ENCODE results near the gene LAYN. TPM values are rescaled to one million over a fixed set of nuclear protein-coding genes. Genes with fewer than 3 reads are reported as not detected.
A peak's percentile ranks its signal among the peaks of the same experiment; 100 is the strongest.

LAYN gene
- total and polyA plus RNA-seq, 2 of the 4 experiments (the other 2 are of a cell fraction): 92.5 to 118 TPM

DNA sequence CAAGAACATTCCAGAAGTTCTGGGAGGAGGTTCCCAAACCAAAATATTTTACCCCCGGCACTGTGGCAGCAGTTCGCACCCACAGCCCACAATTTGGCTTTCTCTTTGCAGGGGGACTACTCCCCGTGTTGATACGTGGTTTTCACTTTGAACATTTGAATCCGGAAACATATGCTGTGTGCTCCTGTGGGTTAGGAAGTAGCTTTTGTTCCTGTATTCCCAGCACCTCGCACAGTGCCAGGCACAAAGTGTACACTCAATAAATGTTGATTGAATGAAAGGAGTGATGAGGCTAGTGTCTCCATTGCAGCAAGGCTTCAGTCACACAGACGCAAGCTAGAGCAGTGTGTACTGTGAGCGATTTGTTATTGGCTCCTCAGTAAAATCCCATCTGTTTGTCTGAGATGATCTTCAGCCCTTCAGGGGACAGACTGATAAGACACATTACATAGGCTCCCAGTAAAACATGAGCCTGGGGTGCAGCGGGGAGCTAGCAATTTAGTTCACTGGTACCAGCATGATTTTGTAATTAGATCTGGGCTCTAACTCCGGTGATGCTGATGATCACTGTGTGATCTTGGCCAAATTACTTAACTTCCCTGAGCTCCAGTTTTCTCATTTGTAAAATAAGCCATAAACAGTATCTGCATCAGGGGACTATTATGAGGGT lies 2.2 kb downstream of the LAYN start:
- in situ Hi-C loops (cut with MboI; ENCODE audit: low sequenced_read_pairs) (no loop called here), dilution Hi-C loops (cut with HindIII; ENCODE audit: low sequenced_read_pairs, unreplicated experiment) (no loop called here), intact Hi-C loops (cut with micrococcal nuclease) (no loop called here)
- no peak overlapping the region for H4K91ac ChIP-seq (ENCODE audit: insufficient read depth, low read depth, low read length)
- H3K79me1 ChIP-seq (ENCODE audit: low read depth in 1 of 2, low read length in 2 of 2): peaks cover 40 to 85% of the 10 kb centered on the region in 2 experiments
- BruUV-seq (replicated peaks): TSS peak; percentile 19
- no peak overlapping the region for H2AK9ac ChIP-seq (replicated peaks; ENCODE audit: low read depth, low read length, poor library complexity)
- H3K9me3 ChIP-seq (ENCODE audit: control insufficient read depth, insufficient read depth, low read length): no peaks in the 10 kb centered on the region; the same call in 1 of the 2 replicates
- H3K4me1 ChIP-seq (ENCODE audit: control insufficient read depth, insufficient read depth, low read length): peaks cover 17% of the 10 kb centered on the region
- no peak overlapping the region for H3K56ac ChIP-seq (ENCODE audit: extremely low read depth, insufficient read depth, low read length)
- 0 out of 2 replicates have a peak overlapping the region, but pooled peaks have one; percentile 37 for H3K9ac ChIP-seq (ENCODE audit: low read depth, low read length)
- no peak for TF ChIP-seq ELK1 (IDR thresholded peaks at IDR 0.05; ENCODE audit: borderline replicate concordance, low read depth, low read length)
- TF ChIP-seq FOS (IDR thresholded peaks at IDR 0.05; ENCODE audit: low read depth, low read length): no peak
- no peak for TF ChIP-seq CTCF (conservative IDR thresholded peaks at IDR 0.05; ENCODE audit: low read depth, low read length)
- no peak for TF ChIP-seq USF2 (IDR thresholded peaks at IDR 0.05; ENCODE audit: low read depth, low read length)
- TF ChIP-seq MAFK (IDR thresholded peaks at IDR 0.05; ENCODE audit: low read depth, low read length): no peak
- TF ChIP-seq CHD1 (IDR thresholded peaks at IDR 0.05; ENCODE audit: low read depth, low read length): no peak
- no peak for TF ChIP-seq RCOR1 (IDR thresholded peaks at IDR 0.05; ENCODE audit: insufficient replicate concordance, low read length)
- TF ChIP-seq BHLHE40 (IDR thresholded peaks at IDR 0.05; ENCODE audit: low read depth, low read length): no peak
- no peak for TF ChIP-seq MAZ (IDR thresholded peaks at IDR 0.05; ENCODE audit: borderline replicate concordance, low read depth, low read length)
- 0 out of 2 replicates have a peak overlapping the region, but pooled peaks have one; percentile 2 for H2BK120ac ChIP-seq (ENCODE audit: low read depth, low read length)
- peak overlapping the region; percentile 72; the same call in 1 of the 2 replicates for H3K4me2 ChIP-seq (ENCODE audit: low read depth, low read length)
- H3K14ac ChIP-seq (replicated peaks; ENCODE audit: low read depth, low read length): no peak overlapping the region
- WGBS, 2 experiments (ENCODE audit: extremely low coverage in 2 of 2, insufficient read length in 1 of 2): no CpG with 5 or more reads among the region's 10 CpGs
- POLR2A ChIA-PET (ENCODE audit: unreplicated experiment): no interaction called here
- DNase-seq (no peak), ATAC-seq (ENCODE audit: low read depth) (no peak)
- peaks cover 18% of the 10 kb centered on the region for H4K20me1 ChIP-seq (ENCODE audit: insufficient read depth, low read length)
- no peak overlapping the region for H4K5ac ChIP-seq (ENCODE audit: low read depth, low read length)
- H2BK5ac ChIP-seq (ENCODE audit: low read depth, low read length, poor library complexity, severe bottlenecking): no peak overlapping the region
- H2BK15ac ChIP-seq (ENCODE audit: low read depth, low read length): peak overlapping the region; percentile 6; the same call in 1 of the 3 replicates
- H3K4me3 ChIP-seq (ENCODE audit: insufficient read depth, low read depth, low read length): no peak overlapping the region
- H3K27ac ChIP-seq (ENCODE audit: insufficient read depth, low read length): no peak overlapping the region
- no peak overlapping the region for H3K18ac ChIP-seq (ENCODE audit: low read depth, low read length)
- 0 out of 2 replicates have a peak overlapping the region, but pooled peaks have one; percentile 2 for H3K4ac ChIP-seq (ENCODE audit: low read depth, low read length)
- peaks cover 33% of the 10 kb centered on the region for H3K36me3 ChIP-seq (ENCODE audit: control insufficient read depth, insufficient read depth, low read length)
- no peaks in the 10 kb centered on the region for H3K27me3 ChIP-seq (ENCODE audit: control insufficient read depth, insufficient read depth, low read length)
- peaks cover 32% of the 10 kb centered on the region for H3K9me1 ChIP-seq (ENCODE audit: insufficient read depth, low read length)
- H4K8ac ChIP-seq (ENCODE audit: low read depth in 2 of 2, low read length in 2 of 2): no peak overlapping the region
- peak overlapping the region; percentile 88 for H3K23ac ChIP-seq (ENCODE audit: low read depth, low read length)
- CTCF ChIA-PET: interaction anchor here (0.6 kb wide), 1 partner anchor 31 kb away, joined by 3 read pairs; no protein-coding TSS in a partner anchor
- H2BK20ac ChIP-seq (ENCODE audit: low read depth, low read length): no peak overlapping the region
- no peak overlapping the region for H2AFZ ChIP-seq (replicated peaks; ENCODE audit: low read length, poor library complexity)
- no peak overlapping the region for H2AK5ac ChIP-seq (ENCODE audit: low read depth, low read length)

All from IMR-90 (cell line).